Loucy (cell line): ENCODE results near the gene UPF2.

ENCODE experiments used
- EZH2phosphoT487 ChIP-seq: fragments of 200-600 bp; IDR thresholded peaks from 2 replicates; pipeline ENCODE4 v1.6.1; 2018; ENCODE audit warnings: antibody characterized with exemption, mild to moderate bottlenecking, moderate library complexity, borderline replicate concordance
- TF ChIP-seq, protein P1 (sequence below): fragments of 200-600 bp; sonication (generic); conservative IDR thresholded peaks from 2 replicates; pipeline ENCODE4 v1.5.1; 2014; ENCODE audit warnings: mild to moderate bottlenecking, antibody characterized with exemption, low read length

DNA sequence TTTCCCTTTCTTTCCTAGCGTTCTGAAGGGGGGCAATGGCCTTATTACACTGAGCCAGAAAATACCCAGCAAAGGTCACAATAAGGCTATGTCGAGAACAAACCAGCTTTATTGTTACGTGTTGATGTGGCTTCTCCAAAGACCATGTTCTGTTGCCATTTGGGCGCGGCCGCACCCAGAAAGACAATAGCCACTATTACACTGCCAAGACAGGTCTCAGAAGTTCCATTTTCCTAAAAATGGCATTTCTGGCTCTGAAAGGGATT, 141.6 kb downstream of the UPF2 start:
- TF ChIP-seq, protein P1, sequence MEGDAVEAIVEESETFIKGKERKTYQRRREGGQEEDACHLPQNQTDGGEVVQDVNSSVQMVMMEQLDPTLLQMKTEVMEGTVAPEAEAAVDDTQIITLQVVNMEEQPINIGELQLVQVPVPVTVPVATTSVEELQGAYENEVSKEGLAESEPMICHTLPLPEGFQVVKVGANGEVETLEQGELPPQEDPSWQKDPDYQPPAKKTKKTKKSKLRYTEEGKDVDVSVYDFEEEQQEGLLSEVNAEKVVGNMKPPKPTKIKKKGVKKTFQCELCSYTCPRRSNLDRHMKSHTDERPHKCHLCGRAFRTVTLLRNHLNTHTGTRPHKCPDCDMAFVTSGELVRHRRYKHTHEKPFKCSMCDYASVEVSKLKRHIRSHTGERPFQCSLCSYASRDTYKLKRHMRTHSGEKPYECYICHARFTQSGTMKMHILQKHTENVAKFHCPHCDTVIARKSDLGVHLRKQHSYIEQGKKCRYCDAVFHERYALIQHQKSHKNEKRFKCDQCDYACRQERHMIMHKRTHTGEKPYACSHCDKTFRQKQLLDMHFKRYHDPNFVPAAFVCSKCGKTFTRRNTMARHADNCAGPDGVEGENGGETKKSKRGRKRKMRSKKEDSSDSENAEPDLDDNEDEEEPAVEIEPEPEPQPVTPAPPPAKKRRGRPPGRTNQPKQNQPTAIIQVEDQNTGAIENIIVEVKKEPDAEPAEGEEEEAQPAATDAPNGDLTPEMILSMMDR: no peak
- no peak for TF ChIP-seq EZH2phosphoT487
